A549 treated with ZK216348 at 1 μM for 4 hours (cell line): ENCODE results near the gene THAP7. TPM values are rescaled to one million over a fixed set of nuclear protein-coding genes. Genes with fewer than 3 reads are reported as not detected.

Experiments used
- total RNA-seq: library from RNA; stranded (reverse); fragments of 200-300 nt; extraction: Qiagen RNA extraction; gene quantifications from 5 replicates; pipeline ENCODE4 v1.2.3, GENCODE V29; 2022; ENCODE audit warnings: low read depth

Gene THAP7
- 14.4 to 28.4 TPM (median 25.2 TPM) in 5 replicates for total RNA-seq

DNA sequence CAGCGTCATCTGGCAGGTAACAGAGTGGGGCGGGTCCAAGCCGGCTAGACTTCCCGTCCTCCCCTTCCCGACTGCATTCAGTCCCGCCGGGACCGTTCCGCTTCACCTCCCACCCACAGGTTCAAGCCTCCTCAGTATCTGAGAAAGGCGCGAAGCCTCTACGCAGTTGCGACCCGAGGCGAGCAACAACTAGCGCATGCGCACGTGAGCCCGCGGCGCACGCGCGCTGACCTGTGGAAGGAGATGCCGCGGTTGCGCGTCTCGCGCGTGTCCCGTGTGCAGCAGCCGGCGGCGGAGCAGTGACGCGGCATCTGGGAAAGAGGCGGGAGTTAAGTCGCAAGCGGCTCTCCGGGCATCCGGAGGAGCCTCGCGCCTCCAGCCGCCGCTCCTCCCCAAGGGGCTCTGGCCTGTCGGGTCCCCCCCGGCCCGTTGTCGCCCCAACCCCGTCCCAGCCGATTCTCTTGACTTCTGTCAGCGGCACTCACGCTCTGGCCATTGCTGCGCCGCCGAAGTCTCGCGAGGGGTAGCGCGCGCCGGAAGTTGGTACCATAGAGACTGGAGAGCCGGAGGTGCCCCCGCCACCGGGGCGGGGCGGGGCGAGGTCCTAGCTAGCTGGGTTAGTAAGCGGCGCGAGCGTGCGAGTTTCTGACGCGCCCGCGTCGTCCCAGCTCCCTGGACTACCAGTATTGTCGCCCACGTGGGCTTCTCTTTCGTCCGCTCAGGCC lies at the start of gene THAP7:
TSS of gene THAP7 (minus strand) at position 518 of the 725 bp plus-strand sequence. CDS start at position 311, 207 bp downstream.

DNA sequence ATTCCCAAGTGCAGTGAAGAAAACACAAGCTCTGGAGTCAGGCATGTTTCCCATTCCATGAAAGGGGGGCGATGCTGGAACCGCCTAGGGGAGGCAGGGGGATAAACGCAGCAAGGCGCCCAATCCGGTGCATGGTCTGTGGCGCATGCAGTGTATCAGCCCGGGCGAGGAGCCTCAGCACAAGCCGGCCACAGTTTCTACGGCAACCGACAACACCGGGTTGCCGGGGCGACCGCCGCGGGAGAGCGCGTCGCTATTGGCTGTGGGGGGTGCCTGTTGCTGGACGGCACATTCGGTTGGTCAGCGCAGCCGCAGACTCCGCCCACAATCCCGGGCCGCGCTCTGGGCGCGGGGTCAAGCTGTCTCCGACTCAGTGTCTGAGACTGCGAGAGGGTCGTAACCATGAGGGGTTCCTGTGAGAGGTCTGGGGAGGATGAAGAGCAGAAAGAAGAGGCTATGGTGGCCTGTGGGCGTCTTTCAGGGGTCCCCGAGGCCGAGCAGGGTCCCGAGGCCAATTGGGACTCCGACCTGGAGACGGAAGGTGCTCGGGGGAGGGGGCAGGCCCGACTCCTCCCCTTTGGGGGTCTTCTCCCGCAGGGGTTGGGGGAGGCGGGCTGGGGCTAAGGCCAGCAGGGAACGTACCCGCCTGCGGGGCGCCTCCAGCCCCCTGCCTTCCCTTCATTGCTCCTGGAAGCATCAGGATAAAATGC lies 43.8 kb upstream of the THAP7 start, which contains the start of gene LRRC74B:
TSS of gene LRRC74B (plus strand) at position 362 of the 710 bp plus-strand sequence. CDS start at position 403, 41 bp downstream.

GRCh38 chr22:21032037-21032867 lies 30.3 kb upstream of the THAP7 start, which contains the start of gene SLC7A4:
SLC7A4 (minus strand) TSS chr22:21032561; CDS start chr22:21031812, 749 bp downstream.

DNA sequence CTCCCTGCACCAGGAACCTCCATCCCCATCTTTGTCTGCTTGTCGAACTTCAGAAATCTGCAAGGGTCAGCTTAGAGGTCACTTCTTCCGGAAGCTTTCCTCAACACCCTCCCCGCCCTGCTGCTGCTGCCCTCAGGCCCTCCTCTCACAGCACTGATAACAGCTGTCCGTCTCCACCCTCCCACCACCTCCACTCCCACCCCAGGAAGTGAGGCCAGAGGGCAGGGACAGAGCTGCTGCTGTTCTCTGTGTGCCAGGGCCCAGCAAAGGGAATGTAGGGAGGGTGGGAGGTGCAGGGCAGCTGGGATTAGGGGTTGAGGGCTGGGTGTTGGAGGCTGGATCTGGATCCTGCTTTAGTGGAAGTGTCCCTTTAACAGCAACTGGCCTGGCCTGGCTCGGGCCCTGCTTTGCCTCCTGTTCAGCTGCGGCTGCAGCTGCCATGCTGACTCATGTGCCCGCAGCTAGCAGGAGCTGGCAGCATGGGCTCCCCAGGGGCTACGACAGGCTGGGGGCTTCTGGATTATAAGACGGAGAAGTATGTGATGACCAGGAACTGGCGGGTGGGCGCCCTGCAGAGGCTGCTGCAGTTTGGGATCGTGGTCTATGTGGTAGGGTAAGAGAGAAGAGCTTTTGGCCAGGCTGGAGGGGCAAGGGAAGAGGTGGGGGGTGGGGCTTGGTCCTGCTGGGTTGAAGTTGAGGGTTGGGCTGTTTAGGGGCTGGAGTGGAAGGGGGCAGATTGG lies 13.0 kb upstream of the THAP7 start, which contains the start of gene P2RX6:
TSS of gene P2RX6 (plus strand) at position 440 of the 740 bp plus-strand sequence. CDS start at position 450, 10 bp downstream.

GRCh38 chr22:20981787-20982562 lies 19.9 kb downstream of the THAP7 start, which contains the start of gene LZTR1:
LZTR1 (plus strand) TSS chr22:20982297; CDS start chr22:20982372, 75 bp downstream.

GRCh38 chr22:20966883-20967696 lies 34.8 kb downstream of the THAP7 start, which contains the start of gene AIFM3:
AIFM3 (plus strand) TSS chr22:20967255; CDS start chr22:20967945, 690 bp downstream.

Other genes with a start within 250 kb of the THAP7 start
- gene SERPIND1, start 228.0 kb downstream of the THAP7 start, total RNA-seq, result not detected in 5 replicates
- 14.1 to 21.9 TPM (median 21.2 TPM) in 5 replicates for gene PI4KA, start 143.3 kb downstream of the THAP7 start, total RNA-seq
- gene SNAP29, start 143.1 kb downstream of the THAP7 start, total RNA-seq, result 17.0 to 18.8 TPM (median 18.4 TPM) in 5 replicates
- gene CRKL, start 84.7 kb downstream of the THAP7 start, total RNA-seq, result 20.7 to 24.6 TPM (median 22.5 TPM) in 5 replicates
- gene AIFM3, start 34.9 kb downstream of the THAP7 start, total RNA-seq, result 1.9 to 5.0 TPM (median 3.7 TPM) in 5 replicates
- 9.9 to 22.7 TPM (median 19.3 TPM) in 5 replicates for gene LZTR1, start 19.8 kb downstream of the THAP7 start, total RNA-seq
- 0.40 to 1.1 TPM (median 0.64 TPM) in 5 replicates for gene P2RX6, start 13.0 kb upstream of the THAP7 start, total RNA-seq
- not detected in 5 replicates for gene SLC7A4, start 30.4 kb upstream of the THAP7 start, total RNA-seq
- gene LRRC74B, start 43.8 kb upstream of the THAP7 start, total RNA-seq, result not detected in 5 replicates